NCI-H1930 (cell line): ENCODE measurements around the gene EDN2.

ENCODE experiments used
- DNase-seq, 2 experiments: peaks; one replicate each; lab custom pipeline; 2025; lab: John Stamatoyannopoulos, UW

EDN2 gene

DNA sequence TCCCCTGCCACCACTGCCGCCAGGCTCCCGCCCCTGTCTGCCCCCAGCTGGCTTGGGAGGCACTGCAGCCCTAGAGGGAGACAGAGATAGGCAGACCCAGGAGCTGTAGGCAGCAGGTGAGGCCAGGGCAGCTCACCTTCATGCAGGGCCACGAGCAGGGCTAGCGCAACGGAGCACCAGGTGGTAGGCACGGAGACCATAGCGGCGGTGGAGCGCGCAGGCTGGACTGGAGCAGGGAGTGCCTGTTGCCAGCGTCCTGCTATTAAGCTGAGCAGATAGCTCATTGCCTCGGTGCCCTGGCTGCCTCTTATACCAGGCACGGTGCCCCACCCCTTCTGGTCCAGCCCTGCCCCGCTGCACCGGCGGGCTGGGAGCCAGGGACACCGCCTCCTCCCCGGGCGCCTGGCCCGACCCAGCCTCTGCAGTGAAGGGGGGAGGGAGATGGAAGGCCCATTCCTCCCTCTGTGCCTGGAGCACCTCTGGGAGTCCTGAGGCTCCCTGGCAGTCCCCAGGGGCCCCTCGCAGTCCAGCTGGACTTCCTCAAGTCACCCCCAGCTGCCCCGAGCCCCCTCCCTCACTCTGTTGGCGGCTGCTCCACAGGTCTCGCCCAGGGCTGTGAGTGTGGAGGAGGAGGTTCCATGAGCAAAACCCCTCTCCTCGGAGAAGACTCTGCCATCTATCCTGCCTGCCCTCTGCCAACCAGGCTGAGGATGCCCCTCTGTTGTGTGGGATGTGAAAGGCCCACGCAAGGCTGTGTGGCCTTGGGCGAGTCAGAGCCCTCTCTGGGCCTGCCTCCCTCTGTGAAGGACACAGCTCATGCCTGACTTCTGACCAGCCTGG is at the start of gene EDN2:
EDN2 (minus strand) TSS at position 282 of the 840 bp plus-strand sequence; CDS start at position 200, 82 bp downstream.
- peak in 1 of 2 experiments; percentile 11 for DNase-seq

GRCh38 chr1:41533731-41534080 is 49.2 kb upstream of the EDN2 start:
- no peak for DNase-seq

- no peak for DNase-seq
These were observed 48.7 kb upstream of the EDN2 start for GRCh38 chr1:41533016-41533730.

DNA sequence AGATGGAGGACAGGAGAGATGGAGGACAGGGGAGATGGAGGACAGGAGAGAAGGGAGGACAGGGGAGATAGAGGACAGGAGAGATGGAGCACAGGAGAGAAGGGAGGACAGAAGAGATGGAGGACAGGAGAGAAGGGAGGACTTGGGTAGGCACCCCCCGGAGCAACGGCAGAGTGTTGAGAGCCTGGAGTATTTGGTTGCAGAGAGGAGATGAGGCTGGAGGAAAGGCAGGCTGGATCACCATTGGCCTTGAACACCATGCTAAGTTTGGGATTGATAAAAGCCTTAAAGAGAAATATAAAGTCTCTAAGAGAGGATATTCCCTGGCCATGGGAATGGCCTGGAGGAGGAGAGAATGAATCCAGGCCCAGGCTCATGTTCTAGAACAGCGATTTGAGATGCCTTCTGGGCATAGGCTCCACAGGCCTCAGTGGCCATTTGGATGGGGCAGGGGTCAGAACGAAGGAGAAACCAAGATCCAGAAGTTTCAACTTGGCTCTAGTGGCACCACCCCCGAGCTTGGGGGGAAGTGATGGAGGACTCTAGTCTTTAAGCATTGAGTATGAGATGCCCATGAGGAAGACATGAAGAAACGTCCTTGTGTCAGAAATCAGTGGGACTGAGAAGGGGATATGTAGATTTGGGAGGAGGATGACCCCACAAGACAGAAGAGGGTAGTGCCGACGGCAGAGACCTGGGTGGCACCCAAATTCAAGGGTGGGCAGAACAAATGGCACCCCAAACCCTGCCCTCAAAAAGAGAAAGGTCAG is 47.9 kb upstream of the EDN2 start:
- DNase-seq: no peak

DNA sequence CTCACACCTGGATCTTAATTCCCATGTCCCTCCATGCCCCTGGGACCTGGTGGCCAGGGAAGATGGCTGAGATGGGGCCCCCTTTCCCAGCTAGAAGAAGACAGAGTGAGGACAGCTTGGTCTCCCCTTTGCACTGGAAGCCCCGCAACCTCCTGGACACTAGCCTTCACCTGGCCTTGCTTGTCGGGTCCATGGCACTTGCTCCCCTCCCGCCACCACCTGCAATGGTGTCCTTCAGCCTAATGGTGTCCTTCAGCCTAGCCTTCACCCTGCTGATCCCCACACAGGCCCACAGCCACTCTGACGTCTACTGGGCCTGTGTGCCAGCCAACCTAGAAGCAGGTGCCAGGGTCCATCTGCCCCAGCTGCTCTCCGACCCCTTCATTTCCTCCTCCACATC is 45.9 kb upstream of the EDN2 start:
- DNase-seq: no peak

DNA sequence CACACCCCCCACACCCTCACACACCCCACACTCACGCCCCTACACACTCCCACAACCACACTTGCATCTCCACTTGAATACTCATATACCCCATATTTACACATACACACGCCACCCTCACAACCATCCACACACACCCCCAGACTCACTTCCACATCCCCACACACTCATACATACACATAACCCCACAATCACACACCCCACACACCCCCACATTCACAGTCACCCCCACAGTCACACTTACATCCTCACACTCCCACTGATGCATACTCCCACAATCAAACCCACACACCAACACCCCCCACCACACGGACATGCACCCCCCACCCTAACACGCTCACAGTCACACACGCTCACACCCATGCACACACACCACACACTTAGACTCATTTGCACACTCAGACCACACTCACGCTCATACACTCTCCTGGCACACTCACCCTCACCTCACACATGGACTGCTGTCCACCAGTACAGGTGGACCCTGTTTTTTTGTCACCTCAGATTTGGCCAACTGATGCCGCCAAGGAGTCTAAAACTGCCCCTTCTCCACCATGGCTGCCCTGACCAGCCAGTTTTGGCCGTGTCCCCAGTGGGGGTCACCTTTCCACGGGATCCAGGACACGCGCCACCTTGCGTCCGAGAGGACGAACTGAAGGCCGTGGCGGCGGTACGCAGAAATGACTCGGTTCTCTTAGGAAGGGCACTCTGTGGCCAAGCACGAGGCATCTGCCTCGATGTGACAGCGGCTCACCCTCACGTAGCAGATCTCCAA is 45.3 kb upstream of the EDN2 start:
- no peak for DNase-seq

DNA sequence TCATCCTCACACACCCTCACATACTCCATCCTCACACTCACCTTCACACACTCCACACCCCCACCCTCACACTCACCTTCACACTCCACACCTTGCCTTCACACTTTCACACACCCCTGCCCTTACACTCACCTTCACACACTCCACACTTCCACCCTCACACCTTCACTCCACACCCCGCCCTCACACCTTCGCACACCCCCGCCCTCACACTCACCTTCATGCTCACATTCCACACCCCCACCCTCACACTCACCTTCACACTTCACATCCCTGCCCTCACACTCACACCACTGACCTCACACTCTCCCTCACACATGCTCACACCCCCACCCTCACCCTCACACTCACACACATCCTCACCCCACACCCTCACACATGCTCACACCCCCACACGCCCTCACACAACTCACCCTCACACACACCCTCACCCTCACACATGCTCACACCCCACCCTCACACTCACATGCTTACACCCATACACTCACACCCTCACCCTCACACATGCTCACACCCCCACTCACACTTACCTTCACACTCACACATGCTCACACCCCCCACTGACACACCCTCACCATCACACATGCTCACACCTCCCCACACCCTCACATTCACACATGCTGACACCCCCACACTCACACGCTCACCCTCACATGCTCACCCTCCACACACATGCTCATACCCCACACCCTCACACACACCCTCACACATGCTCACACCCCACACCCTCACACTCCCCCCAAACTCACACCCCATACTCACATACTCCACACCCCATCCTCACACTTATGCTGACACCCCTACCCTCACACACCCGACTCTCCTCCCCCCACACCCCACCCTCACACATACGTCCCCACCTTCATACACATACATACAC is 44.5 kb upstream of the EDN2 start:
- no peak for DNase-seq

DNA sequence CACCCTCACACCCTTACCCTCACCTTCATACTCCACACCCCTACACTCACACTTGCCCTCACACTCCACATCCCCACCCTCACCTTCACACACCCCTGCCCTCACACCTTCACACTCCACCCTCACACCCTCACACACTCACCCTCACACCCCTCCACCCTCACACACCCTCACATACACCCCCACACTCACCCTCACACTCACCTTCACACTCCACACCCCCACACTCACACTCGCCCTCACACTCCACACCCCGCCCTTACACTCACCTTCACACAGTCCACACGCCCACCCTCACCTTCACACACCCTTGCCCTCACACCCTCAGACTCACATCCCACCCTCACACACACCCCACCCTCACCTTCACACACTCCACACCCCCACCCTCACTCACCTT is 43.6 kb upstream of the EDN2 start:
- no peak for DNase-seq

GRCh38 chr1:41526956-41527561 is 42.6 kb upstream of the EDN2 start:
- DNase-seq: no peak

GRCh38 chr1:41525891-41526587 is 41.6 kb upstream of the EDN2 start:
- DNase-seq: no peak

- DNase-seq: no peak
These were observed 40.5 kb upstream of the EDN2 start for GRCh38 chr1:41524676-41525675.

DNA sequence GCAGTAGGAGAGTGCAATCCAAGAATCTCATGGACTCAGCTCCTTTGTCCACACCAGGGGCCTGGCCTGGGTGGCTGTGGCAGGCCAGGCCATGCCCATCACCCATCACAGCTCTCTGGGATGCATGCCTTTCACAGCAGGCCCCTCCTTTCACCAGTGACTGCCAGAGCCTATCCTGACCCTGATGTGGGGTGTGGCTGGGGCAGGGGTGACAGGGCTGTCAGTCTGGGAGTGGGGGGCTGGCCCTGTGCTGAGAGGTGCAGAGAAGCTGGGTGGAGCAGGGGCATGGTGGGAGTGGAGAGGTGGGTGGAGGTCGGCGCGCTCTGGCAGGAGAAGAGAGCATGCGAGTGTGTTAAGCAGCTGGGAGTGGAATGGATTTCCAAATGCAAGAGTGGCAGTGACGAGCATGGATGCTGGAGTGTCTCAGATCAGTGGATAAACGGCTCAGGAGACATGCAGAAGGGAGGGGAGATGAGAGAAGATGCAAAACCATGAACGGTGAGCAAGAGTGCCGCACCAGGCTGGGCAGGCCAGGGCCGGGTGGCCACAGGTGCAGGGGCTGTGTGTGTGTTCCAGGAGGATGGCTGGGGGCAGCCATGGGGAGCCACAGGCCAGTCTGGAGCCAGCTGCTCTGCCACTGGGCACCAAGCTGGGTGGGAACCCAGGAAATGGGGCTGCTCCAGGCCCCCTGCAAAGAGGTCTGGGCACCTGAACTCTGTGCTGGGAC is 39.6 kb upstream of the EDN2 start:
- no peak for DNase-seq

GRCh38 chr1:41523071-41523470 is 38.6 kb upstream of the EDN2 start:
- DNase-seq: no peak

- DNase-seq: no peak
These were observed 37.3 kb upstream of the EDN2 start for GRCh38 chr1:41521766-41522165.

- no peak for DNase-seq
These were observed 36.7 kb upstream of the EDN2 start for GRCh38 chr1:41520951-41521752.

DNA sequence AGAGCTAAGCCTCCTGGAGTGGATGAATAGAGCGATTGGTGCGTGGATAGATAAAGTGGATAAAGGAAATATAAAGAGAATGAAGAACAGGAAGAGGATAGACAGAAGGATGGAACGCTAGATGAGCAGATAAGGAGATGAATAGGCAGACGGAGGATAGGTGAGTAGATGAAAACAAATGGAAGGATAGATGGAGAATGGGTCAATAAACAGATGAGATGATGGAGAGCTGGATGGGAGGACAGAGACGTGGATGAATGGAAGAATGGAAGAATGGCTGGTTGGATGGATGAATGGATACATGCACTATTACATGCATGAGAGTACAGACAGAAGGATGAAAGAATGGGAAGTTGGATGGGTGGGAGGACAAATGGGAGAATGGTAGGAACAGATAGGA is 35.2 kb upstream of the EDN2 start:
- no peak for DNase-seq

- DNase-seq: no peak
These were observed 34.0 kb upstream of the EDN2 start for GRCh38 chr1:41518471-41518870.
